ENCODE measurements around the gene PXMP4. TPM values are rescaled to one million over a fixed set of nuclear protein-coding genes. Genes with fewer than 3 reads are reported as not detected.

The PXMP4 gene
- total RNA-seq, 1 donor from 2014 or later: 8.9 TPM

DNA sequence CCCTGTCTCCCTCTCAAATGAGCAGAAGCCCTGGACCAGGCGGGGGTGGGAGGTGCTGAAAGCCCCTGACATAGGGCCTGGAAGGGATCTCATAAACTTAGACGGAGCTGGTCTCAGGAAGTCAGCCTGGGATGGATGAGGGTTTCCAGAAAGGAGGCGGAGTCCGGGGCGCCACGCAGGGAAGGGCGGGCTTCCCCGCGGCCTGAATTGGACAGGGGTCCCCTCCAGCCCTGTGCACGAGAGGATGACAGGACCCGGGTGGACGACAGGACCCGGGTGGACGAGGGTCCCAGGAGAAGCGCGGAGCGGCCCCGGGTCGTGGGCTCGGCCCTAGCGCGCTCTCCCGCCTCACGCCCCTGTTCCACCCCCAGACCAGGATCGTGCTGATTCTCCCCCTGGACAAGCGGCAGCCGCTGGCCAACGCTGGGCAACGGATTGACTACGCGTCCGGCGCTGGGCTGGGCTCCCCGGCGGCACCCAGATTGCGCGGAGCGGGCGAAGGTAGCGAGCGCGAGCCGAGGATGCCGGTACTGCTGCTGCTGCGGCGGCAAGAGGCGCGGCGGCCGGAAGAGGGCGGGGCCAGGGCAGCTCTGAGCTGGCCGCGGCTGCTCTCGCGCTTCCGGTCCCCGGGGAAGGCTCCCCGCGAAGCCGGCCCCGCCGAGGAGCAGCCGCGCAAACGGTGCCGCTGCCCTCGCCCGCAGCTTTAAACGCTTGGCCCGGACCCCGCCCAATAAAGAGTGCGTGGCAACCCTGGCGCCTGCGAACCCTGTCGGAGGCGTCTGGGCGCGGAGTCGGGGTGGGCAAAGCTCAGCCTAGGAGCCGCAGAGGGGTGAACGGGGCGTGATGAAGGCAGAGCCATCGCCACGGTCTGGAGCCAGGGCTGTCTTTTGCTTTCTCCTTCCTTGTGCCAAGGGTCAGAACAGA, 56.7 kb downstream of the PXMP4 start:
- intact Hi-C loops (cut with DNase I): no loop called here

DNA sequence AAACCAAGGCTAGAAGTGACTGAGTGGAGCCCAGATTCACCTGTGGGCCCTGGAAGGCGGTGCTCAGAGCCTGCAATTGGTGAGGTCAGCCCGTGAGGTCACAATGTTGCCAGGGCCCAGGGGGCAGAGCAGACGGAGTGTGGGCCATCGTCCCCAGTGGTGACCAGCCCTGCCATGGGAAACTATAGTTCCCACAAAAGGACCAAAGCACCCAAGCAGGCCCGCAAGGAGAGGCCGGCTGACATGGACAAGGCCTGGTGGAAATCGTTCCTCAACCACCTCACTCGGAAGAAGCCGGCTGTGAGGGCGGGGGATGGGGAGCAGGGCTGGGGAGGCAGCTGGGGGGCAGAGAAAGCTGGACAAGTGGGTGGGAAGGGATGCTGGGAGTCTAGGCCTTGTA, 57.9 kb downstream of the PXMP4 start, which contains the start of gene C20orf144:
C20orf144 (plus strand) TSS at position 156 of the 400 bp plus-strand sequence; CDS start at position 175, 19 bp downstream.
- no peak for DNase-seq (ENCODE audit: low spot score)

More for the DNA sequence above, 56.7 kb downstream of the PXMP4 start:
- DNase-seq (ENCODE audit: low spot score): peak; percentile 93

DNA sequence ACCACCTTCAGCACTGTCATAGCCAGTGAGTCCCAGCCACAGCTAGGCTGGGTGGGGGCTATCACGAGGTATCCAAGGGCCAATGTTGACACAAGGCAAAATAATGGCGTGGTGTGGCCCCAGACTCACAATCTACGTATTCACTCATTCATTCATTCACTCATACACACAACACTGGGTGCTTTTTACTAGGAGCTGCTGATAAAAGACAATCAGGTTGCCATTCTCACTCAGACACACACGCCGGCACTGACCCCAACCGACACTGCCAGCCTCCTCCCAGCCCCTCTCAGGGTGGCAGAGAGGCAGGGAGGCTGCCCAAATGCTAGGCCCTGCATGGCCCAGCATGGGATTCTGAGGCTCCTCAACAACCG, 59.4 kb downstream of the PXMP4 start:
- intact Hi-C loops (cut with DNase I): no loop called here
- no peak for DNase-seq (ENCODE audit: low spot score)

More for the DNA sequence above, 57.9 kb downstream of the PXMP4 start, which contains the start of gene C20orf144:
- intact Hi-C loops (cut with DNase I): no loop called here

GRCh38 chr20:33660035-33660684, 60.0 kb downstream of the PXMP4 start:
- no peak for DNase-seq (ENCODE audit: low spot score)
- intact Hi-C loops (cut with DNase I): no loop called here

DNA sequence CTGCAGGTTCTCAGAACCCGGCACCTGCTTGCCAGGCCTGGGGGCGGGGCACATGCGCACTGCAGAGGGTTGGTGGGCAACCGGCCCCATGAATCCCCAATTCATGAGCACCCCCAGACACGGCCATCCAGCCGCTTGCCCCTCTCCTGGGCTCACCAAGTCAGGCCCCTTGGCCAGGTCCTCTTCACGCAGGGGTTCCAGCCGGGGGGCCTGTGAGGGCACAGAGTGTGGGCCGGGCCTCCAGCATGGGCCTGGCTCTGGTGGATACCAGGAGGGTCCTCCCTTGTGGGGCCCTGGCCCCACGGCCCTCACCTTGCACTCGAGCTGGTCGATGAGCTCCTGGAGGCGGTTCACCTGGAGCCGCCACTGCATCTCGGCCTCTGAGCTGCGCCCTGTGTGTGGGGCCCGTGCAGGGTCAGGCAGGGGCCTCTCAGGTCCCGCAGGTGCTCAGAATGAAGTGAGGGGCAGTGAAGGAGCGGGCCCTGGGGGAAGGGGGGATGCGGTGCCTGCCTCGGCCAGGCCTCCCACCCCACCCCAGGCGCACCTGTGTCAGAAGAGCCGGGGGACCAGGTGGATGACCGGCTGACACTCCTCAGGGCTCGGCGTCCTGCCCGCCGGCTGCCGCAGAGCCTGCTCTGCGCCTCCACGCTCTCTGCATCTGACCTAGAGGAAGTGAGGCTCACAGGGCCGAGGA, 60.6 kb downstream of the PXMP4 start:
- DNase-seq (ENCODE audit: low spot score): no peak
- intact Hi-C loops (cut with DNase I): no loop called here

DNA sequence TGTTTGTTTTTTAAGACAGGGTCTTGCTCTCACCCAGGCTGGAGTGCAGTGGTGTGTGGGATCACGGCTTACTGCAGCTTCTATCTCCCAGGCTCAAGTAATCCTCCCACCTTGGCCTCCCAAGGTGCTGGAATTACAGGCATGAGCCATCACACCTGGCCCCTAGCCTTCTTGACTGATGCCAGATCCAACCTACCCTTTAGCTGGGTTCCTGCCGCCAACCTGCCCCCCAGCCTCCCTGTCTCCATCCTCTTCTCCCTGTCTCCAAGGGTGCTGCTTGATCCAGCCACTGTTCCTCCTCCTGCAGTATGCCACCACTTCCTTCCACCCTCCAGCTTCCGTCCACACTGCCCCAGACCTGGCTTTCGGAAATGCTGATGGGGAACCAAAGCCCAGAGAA, 61.2 kb downstream of the PXMP4 start:
- intact Hi-C loops (cut with DNase I): no loop called here
- DNase-seq (ENCODE audit: low spot score): no peak

GRCh38 chr20:33658510-33658909, 61.6 kb downstream of the PXMP4 start:
- no peak for DNase-seq (ENCODE audit: low spot score)
- intact Hi-C loops (cut with DNase I): no loop called here

DNA sequence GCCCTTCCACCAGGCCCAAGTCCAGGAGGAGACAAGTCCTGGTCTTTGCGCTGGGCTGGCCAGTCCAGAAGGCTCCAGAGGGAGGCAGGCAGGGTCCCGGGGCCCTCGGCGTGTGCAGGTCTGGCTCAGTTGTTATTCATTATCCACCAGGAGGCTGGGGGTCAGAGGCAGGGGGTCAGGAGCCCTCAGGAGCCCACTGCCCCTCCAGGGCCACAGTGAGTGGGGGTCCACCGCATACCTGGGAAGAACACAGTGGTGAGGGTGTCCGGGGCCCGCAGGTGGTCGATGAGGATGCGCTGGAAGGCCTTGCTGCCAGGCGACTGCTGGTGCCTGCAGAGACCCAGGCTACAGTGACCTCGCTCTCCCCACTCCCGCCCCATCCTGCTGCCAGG, 62.4 kb downstream of the PXMP4 start:
- no peak for DNase-seq (ENCODE audit: low spot score)
- intact Hi-C loops (cut with DNase I): no loop called here

GRCh38 chr20:33656783-33657703, 63.1 kb downstream of the PXMP4 start:
- DNase-seq (ENCODE audit: low spot score): no peak
- intact Hi-C loops (cut with DNase I): no loop called here

DNA sequence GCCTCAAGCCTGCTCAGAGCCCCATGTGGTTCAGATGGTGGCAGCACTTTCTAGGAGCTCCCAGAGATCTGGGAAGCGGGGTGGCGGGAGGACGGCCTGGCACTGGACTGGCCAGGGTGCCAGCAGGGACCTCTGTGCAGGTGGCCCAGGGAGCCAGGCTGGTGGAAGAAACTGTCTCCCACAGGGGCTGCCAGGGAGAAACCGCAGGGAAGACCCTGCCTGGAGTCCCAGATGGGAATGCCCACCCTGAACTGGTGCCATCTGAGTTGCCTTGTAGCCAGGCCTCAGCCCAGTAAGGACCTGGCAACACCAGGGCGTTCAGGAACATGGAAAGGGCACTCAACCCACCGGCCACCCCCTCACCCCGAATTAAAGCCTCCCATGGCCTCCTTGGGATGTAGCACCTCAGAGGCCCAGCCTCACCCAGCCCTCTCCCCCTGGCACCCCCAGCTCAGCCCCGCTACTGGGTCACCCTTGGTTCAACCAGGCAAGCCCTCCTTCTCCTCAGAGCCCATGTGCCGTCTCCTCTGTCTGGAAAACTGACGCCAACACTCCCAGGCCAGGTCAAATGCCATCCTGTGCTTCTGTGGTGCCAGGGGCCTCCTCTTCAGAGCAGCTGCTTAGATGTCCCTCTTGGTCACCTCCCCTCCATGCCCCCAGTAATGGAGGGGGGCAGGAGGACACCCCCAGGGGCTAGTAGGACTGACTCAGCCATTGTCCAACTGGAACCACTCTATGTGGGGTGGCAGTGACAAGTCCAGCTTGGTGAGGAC, 63.9 kb downstream of the PXMP4 start:
- no peak for DNase-seq (ENCODE audit: low spot score)

DNA sequence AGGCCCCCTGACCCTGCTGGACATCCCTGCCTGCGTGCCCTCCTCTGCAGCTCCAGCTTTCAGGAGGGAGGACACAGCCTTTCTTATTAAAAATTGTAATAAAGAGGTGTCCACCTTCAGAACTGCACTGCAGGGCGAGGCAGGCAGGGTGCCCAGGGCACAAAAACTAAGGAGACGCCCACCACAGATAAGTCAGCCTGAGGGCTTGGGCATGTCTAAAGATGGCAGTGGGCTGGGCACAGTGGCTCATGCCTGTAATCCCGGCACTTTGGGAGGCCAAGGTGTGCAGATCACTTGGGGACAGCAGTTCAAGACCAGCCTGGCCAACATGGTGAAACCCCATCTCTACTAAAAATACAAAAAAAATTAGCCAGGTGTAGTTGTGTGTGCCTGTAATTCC, 64.9 kb downstream of the PXMP4 start:
- intact Hi-C loops (cut with DNase I): no loop called here
- DNase-seq (ENCODE audit: low spot score): no peak

More for the DNA sequence above, 63.9 kb downstream of the PXMP4 start:
- intact Hi-C loops (cut with DNase I): no loop called here

DNA sequence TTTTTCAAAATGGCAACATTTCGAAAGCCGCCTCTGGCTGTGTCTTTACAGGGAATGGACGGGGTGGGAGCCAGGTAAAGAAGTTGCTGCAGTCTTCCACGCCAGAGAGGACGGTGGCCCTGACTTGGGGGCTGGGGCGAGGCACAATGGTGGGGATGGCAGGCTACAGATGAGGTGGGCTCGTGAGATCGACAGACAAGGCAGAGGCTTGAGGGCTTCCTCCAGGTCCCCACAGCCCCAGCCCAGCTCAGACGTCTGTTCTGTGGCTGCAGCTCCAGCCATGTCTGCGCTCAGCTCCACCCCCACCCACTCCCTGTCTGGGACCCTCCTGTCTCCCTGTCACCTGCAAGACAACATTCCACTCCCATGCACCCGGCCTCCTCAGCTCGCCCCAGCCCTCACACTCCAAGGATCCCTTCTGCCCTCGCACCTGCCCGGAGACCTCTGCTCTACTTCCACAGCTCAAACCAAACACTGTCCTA, 65.4 kb downstream of the PXMP4 start:
- intact Hi-C loops (cut with DNase I): loop anchor here (5.0 kb wide), 1 partner anchor 197 kb away; no protein-coding TSS in a partner anchor
- DNase-seq (ENCODE audit: low spot score): no peak

GRCh38 chr20:33653900-33654596, 66.1 kb downstream of the PXMP4 start:
- intact Hi-C loops (cut with DNase I): loop anchor here (5.0 kb wide), 1 partner anchor 197 kb away; no protein-coding TSS in a partner anchor
- DNase-seq (ENCODE audit: low spot score): no peak

DNA sequence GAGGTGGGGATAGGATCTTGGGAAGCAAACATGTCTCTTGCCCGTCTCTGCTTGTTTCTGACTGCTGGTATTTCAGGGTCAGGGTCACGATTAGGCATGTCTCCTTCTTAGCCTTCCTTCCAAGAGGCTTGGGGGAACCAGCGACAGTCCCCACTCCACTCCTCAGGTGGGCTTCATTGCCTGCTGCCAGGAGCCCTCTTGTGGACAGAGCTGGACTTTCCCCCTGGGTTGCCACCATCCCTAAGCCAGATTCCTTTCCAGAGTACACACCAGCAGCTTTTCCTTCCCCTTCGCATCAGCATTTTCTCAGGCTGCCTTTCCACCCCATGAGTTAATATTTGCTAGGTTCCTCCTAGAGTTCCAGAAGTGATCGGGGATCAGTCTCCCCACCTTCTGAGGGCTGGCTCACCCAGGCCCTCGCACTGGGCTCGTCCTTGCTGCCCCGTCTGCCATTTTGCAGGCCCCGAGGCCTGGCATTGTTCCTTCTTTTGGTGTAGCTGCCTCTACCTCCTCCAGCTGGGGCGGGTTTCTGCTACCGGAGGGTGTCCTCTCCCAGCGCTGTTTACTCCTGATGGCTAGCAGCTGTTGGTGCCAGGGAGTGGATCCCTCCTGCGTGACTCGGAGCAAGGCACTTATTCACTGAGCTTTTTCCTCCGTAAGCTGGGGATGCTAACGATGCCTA, 66.8 kb downstream of the PXMP4 start:
- intact Hi-C loops (cut with DNase I): loop anchor here (5.0 kb wide), 1 partner anchor 196 kb away; no protein-coding TSS in a partner anchor

More for the DNA sequence above, 66.8 kb downstream of the PXMP4 start:
- no peak for DNase-seq (ENCODE audit: low spot score)
